HG02938 (cell line): ENCODE data around the gene TSSC4.

ENCODE experiments used
- ATAC-seq: cut with Tn5 transposase; IDR thresholded peaks from one replicate; pipeline ENCODE4 v1.9.1; 2021; ENCODE audit warnings: mild to moderate bottlenecking, moderate library complexity; ENCODE audit not compliant: unreplicated experiment

TSSC4 gene

GRCh38 chr11:2385156-2386151 lies 15.1 kb upstream of the TSSC4 start:
- ATAC-seq = no peak

DNA sequence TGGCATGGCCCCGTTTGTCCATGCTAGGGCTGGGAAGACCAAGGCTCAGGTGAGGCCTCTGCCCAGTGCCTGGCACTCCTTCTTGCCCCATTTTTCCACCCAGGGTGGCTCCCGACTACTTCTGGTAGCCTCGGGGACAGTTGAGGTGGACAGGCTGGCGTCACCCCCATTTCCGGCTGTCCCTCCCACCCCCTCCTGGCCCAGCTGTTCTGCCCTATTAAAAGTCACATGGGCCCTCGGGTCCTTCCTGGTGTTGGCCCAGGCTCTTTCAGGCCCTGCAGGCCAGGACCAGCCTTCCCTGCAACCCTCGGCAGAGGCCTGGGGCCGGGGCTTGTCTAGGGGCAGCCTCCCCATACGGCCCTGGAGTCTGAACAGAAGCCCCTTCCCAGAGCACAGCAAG lies 14.0 kb upstream of the TSSC4 start:
- no peak for ATAC-seq

DNA sequence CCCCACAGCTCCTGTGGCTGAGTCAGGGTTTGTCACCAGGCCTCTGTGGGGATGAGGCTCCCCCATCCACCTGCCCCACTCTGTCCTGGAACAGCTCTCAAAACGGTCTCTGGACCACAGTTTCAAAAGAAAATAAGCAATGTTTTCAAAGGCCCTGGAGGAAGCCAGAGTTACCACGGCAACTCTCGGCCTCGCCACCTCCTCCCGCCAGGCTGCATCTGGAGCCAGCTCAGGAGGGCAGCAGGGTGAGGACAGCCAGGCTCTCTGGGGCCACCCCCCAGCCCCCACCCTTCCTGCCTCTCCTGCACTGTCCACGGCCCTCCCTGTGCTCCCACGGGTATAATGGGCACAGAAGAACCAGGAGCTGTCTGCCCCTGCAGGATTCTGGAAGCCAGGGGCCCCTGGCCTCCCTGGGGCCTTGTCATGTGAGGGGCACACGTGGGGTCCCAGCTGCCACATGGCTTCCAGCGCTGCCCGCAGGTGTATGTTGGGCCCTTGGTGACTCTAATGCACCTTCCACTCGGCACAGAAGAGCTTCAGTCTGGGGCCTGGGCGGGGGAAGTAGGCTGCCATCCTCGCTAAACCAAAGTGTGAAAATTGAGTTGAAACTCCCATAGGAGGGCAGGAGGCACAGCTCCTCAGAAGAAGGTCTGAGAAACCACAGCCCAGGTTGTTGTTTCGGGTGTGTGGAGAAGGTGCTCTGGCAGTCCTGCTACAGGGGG lies 13.1 kb upstream of the TSSC4 start:
- ATAC-seq = no peak

- no peak for ATAC-seq
Measured at GRCh38 chr11:2388431-2389376, 11.8 kb upstream of the TSSC4 start.

- ATAC-seq = no peak
Measured at GRCh38 chr11:2389377-2390026, 11.0 kb upstream of the TSSC4 start.

GRCh38 chr11:2390091-2390724 lies 10.3 kb upstream of the TSSC4 start:
- ATAC-seq = no peak

GRCh38 chr11:2390725-2391151 lies 9.8 kb upstream of the TSSC4 start:
- no peak for ATAC-seq

GRCh38 chr11:2391181-2391975 lies 9.2 kb upstream of the TSSC4 start:
- no peak for ATAC-seq

DNA sequence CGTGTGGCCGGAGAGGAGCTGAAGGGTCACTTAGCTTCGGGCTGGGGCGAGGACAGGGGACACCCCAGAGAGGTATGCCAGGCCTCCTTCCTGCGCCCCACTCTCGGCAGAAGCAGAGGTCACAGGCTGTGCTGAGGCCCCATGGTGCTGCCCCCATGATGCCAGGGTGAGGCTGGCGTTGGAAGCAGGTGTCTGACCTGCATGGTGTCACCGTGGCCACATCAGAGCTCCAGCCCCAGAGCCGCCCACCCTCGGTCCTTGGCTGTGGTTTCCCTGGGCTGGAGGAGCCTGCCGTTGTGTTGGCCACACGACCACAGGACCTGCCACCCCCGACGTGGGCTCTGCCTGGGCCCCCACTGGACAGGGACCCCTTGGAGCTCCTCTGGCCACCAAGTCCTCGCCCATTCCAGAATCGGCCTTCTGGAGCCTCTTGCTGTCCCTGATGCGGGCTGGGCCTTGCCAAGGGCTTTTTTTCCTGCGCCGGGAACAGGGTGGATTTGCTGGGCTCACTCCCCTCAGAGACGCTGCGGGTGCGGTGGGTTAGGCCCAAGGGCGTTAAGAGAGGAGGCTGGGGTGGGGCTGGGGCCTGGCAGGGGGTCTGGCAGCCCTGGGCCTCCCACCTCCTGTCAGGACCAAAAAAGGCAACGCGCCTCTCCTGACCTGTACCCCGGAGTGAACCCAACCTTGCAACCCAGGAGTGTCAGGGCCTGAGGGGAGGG lies 8.2 kb upstream of the TSSC4 start:
- ATAC-seq = no peak

DNA sequence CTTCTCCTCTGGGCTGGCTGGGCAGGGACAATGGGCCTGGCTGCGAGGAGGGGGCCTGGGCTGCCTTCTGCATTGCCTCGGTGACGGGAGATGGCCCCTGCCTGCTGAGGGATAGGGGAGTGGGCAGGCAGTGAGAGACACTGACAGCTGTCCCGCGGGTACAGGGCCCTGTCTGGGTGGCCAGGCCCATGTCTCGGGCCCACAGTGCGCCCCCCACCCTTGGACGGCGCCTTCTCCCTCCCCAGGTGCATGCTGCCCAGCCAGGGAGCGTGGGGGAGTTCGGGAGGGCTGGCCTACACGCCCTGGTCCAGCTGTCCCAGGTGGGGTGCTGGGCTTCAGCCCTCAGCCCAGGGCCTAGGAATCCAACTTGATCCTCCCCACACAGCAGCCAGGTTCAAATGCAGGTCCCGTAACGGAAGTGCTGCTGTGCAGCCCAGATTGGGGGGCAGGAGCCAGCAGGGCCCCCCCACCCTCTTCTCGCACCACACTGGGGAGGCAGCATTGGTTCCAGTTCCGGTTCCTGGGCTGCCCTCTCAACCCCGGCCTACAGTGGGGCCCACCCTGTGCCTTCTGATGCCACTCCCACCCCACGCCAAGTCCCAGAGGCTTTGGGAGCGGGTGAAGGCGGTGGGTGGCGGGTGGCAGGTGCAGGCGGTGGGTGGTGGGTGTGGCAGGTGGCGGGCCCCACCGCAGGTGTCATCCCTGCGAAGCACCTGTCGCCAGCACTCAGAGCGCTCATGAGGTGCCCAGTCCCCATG lies 7.3 kb upstream of the TSSC4 start:
- ATAC-seq = no peak

- ATAC-seq = no peak
Measured at GRCh38 chr11:2393941-2394817, 6.4 kb upstream of the TSSC4 start.

DNA sequence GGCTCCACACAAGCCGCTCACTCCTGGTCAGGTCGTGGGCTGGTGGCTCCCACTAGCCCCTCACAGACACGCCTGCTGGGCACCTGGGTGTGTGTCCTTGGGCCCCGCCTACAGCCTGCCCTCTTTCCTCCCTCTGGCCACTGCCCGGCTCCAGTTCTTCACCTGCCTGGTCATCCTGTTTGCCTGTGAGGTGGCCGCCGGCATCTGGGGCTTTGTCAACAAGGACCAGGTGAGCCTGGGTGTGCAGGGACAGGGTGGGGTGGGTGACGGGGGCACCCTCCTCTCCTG lies 5.8 kb upstream of the TSSC4 start:
- ATAC-seq = no peak

DNA sequence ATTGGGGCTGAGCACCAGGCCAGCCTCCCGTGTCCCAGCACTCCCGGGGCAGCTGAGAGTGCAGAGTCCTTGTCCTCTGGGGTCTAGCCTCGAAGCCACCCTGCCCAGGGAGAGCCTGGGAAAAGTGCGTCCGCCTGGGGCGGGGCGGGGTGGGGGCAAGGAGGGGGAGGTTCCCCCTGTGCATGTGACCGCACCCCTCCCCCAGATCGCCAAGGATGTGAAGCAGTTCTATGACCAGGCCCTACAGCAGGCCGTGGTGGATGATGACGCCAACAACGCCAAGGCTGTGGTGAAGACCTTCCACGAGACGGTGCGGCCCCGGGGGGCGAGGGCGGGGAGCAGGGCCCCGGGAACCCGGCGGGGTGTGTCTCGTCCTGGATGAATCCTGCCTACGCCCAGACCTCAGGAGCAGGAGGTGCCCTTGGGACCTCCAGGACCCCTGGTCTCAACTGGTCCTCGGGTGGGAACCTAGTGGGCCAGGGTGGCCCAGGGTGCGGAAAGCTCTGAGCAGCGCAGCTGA lies 5.3 kb upstream of the TSSC4 start:
- no peak for ATAC-seq

DNA sequence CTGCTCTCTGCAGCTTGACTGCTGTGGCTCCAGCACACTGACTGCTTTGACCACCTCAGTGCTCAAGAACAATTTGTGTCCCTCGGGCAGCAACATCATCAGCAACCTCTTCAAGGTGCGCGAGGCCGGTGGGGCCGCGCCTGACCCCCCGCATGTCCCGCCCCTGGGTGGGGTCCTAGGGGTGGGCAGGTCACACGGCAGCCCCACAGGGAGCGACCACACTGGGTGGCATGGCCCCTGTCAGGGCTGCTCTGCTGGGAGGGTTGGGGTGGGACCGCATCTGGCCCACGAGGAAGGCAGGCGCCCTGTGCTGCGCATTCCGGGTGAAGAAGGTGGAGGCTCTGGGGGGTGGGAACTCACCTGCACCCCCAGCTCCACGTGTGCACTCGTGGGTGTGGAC lies 4.7 kb upstream of the TSSC4 start:
- no peak for ATAC-seq

- ATAC-seq = no peak
Measured at GRCh38 chr11:2396471-2396870, 4.1 kb upstream of the TSSC4 start.

DNA sequence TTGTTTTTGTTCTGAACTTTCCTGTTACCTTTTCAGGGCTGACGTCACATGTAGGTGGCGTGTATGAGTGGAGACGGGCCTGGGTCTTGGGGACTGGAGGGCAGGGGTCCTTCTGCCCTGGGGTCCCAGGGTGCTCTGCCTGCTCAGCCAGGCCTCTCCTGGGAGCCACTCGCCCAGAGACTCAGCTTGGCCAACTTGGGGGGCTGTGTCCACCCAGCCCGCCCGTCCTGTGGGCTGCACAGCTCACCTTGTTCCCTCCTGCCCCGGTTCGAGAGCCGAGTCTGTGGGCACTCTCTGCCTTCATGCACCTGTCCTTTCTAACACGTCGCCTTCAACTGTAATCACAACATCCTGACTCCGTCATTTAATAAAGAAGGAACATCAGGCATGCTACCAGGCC lies 3.5 kb upstream of the TSSC4 start:
- ATAC-seq = no peak
